Loucy (cell line): ENCODE measurements around the gene ZNF587.

ENCODE experiments used
- CTCF ChIP-seq: fragments of 200-600 bp; sonication (generic); conservative IDR thresholded peaks from 2 replicates; pipeline ENCODE4 v1.5.1; 2014; ENCODE audit warnings: mild to moderate bottlenecking, antibody characterized with exemption, low read length
- EZH2phosphoT487 ChIP-seq: fragments of 200-600 bp; IDR thresholded peaks from 2 replicates; pipeline ENCODE4 v1.6.1; 2018; ENCODE audit warnings: antibody characterized with exemption, mild to moderate bottlenecking, moderate library complexity, borderline replicate concordance

- no peak for TF ChIP-seq CTCF
- TF ChIP-seq EZH2phosphoT487 = no peak
Observed at GRCh38 chr19:57872450-57872849, 22.8 kb downstream of the ZNF587 start.
